ENCODE measurements around the gene EFCAB8.
"Not testable (repeated sequence)": the region's sequence is repeated elsewhere in the genome, so short reads cannot be mapped to it uniquely, and the experiment has no call there.

EFCAB8 gene

DNA sequence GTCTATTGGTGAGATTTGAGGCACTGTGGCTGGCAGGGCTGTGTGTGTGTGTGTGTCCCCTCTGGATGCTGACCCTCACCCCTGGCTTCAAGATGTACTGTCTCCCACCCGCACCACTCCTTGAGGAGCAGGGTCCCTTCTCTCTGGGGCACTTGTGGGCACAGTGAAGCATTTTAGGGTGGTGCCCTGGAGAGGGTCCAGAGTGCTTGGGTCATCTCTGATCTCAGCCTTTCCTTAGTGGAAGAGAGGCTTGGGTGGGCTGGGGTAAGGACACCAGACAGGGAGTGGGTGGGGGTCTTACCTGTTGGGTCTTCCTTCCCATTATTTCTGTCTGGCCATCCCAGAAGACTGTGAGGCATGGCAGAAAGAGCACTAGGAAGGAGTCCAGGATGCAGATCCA lies 66.1 kb downstream of the EFCAB8 start:
- Mint-ChIP-seq H3K4me3 (no peak overlapping the region), H3K27ac (no peak overlapping the region), H3K9me3 (ENCODE audit: low read depth) (no peaks in the 10 kb centered on the region), H3K36me3 (peaks cover 3% of the 10 kb centered on the region), H3K4me1 (ENCODE audit: low read depth) (no peaks in the 10 kb centered on the region), H3K27me3 (no peaks in the 10 kb centered on the region)

DNA sequence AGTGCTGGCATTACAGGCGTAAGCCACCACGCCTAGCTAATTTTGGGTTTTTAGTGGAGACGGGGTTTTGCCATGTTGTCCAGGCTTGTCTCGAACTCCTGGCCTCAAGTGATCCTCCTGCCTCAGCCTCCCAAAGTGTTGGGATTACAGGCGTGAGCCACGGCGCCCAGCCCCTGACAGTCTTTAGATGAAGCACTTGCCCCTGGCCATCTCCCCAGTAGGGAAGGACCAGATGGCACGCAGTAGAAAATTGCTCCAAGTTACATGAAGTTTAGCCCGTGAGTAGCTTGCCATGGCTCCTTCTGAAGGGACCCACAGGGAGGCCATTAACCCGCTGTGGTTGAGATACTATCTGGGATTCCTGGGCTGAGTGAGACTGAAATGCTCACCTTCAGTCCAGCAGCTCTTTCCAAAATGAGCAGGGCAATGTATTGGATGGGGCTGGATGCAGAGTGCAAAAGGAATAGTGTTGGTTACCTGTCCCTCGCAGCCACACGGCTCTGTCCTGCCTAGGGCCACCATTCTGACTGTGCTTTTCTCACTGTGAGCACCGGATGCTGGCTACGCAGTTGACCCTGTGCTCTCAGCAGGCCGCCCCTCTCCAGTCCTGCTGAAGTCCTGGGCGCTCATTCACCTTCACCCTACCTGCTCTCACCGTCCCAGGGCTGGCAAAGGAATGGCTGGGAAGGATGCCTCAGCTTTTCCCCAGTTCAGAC lies 66.9 kb downstream of the EFCAB8 start:
- Mint-ChIP-seq H3K36me3 (no peaks in the 10 kb centered on the region), H3K27me3 (no peaks in the 10 kb centered on the region), H3K4me3 (no peak overlapping the region), H3K9me3 (ENCODE audit: low read depth) (no peaks in the 10 kb centered on the region), H3K4me1 (ENCODE audit: low read depth) (no peaks in the 10 kb centered on the region), H3K27ac (no peak overlapping the region)

DNA sequence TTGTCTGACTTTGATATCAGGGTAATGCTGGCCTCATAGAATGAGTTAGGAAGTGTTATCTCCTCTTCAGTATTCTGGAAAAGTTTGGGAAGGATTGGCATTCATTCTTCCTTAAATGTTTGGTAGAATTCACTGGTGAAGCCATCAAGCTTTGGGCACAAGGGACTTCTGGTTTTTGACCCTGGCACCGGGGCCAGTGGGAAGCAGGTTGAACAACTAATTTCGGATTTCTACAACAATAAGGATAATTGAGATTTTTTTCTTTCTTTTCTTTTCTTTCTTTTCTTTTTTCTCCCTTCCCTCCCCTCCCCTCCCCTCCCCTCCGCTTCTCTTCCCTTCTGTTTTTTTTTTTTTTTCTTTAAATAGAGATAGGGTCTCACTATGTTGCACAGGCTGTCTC lies 70.4 kb downstream of the EFCAB8 start:
- H3K27me3 Mint-ChIP-seq: no peaks in the 10 kb centered on the region
- H3K4me1 Mint-ChIP-seq (ENCODE audit: low read depth): no peaks in the 10 kb centered on the region
- no peak overlapping the region for H3K4me3 Mint-ChIP-seq
- H3K36me3 Mint-ChIP-seq: peaks cover 2% of the 10 kb centered on the region
- H3K9me3 Mint-ChIP-seq (ENCODE audit: low read depth): no peaks in the 10 kb centered on the region
- no peak overlapping the region for H3K27ac Mint-ChIP-seq

DNA sequence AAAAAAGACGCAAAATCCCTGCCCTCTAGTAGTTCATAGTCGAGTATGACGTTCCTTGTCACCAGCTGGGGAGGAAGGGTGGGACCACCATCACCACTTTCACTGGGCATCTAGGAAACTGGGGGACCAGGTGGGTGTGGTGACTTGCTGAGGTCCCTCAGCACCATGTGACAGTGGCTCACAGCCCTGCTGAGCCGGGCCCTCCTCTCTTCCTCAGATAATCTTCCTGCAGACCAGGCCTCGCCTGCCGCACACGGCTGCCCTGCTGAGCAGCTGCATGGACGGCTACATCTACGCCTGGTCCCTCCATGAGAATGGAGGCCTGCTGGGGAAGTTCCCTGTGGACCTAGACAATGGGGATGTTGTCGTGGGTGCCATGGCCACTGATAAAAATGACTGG lies 71.5 kb downstream of the EFCAB8 start:
- Mint-ChIP-seq H3K9me3 (ENCODE audit: low read depth) (no peaks in the 10 kb centered on the region), H3K4me1 (ENCODE audit: low read depth) (peaks cover 1% of the 10 kb centered on the region), H3K36me3 (peaks cover 2% of the 10 kb centered on the region), H3K27ac (no peak overlapping the region), H3K4me3 (no peak overlapping the region), H3K27me3 (no peaks in the 10 kb centered on the region)

DNA sequence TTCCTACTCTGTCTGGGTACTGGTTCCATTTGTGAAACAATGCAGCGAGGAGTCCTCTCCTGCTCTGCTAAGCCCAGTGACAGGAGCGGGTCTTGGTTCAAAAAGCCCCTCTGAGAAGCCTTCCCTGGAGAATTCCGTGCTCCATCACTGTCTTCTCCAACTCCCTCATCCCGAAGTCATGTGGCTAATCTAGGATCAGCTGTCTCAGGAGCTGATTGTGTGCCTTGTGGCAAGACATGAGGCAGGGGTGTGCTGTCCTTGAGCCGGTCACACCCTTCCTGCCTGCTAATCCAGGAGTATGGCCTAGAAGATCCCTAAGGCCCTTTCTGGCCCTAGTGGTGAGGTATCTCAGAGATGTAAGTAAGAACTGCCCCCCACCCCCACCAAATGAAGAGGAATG lies 72.0 kb downstream of the EFCAB8 start:
- Mint-ChIP-seq H3K9me3 (ENCODE audit: low read depth) (no peaks in the 10 kb centered on the region), H3K36me3 (peaks cover 2% of the 10 kb centered on the region), H3K27ac (no peak overlapping the region), H3K4me3 (no peak overlapping the region), H3K4me1 (ENCODE audit: low read depth) (peaks cover 1% of the 10 kb centered on the region), H3K27me3 (no peaks in the 10 kb centered on the region)

DNA sequence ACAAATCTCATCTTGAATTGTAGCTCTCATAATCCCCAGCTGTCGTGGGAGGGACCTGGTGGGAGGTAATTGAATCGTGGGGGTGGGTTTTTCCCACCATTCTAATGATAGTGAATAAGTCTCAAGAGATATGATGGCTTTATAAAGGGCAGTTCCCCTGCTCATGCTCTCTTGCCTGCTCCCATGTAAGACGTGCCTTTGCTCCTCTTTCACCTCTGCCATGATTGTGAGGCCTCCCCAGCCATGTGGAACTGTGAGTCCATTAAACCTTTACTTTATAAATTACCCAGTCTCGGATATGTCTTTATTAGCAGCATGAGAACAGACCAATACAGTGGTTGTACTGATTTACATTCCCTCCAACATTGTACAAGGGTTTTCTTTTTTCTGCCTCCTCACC lies 75.9 kb downstream of the EFCAB8 start:
- Mint-ChIP-seq H3K4me3 (no peak overlapping the region), H3K27ac (no peak overlapping the region), H3K9me3 (ENCODE audit: low read depth) (no peaks in the 10 kb centered on the region), H3K27me3 (no peaks in the 10 kb centered on the region), H3K36me3 (peaks cover 2% of the 10 kb centered on the region), H3K4me1 (ENCODE audit: low read depth) (peaks cover 1% of the 10 kb centered on the region)

DNA sequence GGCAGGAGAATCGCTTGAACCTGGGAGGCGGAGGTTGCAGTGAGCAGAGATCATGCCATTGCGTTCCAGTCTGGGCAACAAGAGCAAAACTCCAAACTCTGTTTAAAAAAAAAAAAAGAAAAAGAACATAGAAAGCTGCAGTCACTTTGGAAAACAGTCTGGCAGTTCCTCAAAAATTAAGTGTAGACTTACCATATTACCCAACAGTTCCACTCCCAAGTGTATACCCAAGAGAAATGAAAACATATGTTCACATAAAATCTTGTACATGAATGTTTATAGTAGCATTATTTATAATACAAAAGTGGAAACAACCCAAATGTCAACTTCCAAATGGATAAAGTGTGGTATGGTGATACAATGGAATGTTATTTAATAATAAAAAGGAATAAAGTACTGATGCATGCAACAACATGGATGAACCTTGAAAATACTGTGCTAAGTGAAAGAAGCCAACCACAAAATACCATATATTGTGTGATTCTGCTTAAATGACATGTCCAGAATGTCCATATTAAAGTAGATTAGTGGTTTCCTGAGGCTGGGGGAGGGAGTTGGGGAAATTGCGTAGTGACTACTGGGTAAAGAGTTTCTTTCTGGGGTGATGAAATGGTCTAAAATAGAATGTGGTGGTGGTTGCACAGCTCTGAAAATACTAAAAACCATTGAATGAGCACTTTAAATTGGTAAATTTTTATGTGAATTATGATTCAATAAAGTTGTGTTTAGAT lies 82.6 kb downstream of the EFCAB8 start:
- peaks cover 14% of the 10 kb centered on the region for H3K4me1 Mint-ChIP-seq (ENCODE audit: low read depth)
- no peaks in the 10 kb centered on the region for H3K36me3 Mint-ChIP-seq
- H3K27ac Mint-ChIP-seq: no peak overlapping the region
- H3K4me3 Mint-ChIP-seq: no peak overlapping the region
- no peaks in the 10 kb centered on the region for H3K9me3 Mint-ChIP-seq (ENCODE audit: low read depth)
- no peaks in the 10 kb centered on the region for H3K27me3 Mint-ChIP-seq

DNA sequence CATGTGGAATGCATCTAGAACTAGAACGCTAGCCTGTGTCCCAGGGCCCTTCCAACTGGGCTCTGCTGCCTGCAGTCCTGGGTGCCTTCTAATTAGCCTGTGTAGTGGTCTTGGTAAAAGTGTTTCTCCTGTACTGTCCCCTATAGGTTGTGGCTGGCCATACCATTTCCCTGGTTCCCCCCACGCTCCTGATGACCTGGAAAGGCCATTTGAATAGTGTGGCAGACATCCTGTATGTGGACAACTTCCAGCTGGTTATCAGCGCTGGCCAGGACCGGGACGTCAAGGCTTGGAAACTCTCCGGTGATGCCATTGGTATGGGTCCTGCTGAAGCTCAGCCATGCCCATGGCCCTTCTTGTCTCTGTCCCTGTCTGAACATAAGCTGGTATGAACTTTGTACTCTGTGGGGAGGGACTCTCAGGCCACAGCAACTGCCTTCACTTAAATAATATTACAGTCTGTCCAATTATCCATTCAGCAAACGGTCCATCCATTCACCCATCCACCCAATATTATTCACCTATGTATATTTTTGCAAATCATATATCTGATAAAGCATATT lies 84.8 kb downstream of the EFCAB8 start:
- Mint-ChIP-seq H3K4me3 (no peak overlapping the region), H3K4me1 (ENCODE audit: low read depth) (peaks cover 22% of the 10 kb centered on the region), H3K36me3 (no peaks in the 10 kb centered on the region), H3K9me3 (ENCODE audit: low read depth) (no peaks in the 10 kb centered on the region), H3K27ac (no peak overlapping the region), H3K27me3 (no peaks in the 10 kb centered on the region)

DNA sequence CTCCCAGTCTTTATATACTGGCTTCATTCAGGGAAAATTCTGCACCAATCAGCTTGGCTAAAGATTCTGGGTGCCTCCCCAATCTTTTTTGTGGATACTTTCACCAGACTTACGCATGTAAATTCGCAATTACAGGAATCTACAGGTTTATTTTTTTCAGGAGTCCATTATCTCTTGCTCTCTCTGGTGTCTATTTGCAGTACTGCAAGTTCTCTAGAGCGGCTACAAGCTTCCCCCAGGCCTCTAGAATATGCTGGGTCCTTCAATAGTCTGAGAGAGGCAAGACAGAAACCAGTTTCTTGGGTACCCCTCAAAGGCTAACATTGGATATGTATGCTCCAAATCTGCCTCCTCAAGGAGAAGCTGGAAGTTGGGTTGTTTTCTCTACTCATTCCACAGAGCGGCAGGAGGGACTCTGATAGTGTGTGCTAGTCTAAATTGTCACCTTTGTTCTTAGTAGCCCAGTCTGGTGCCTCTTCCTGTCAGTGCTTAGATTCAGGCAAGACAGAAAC lies 87.0 kb downstream of the EFCAB8 start:
- Mint-ChIP-seq H3K27ac (peak overlapping the region; percentile 85), H3K4me3 (peak overlapping the region; percentile 42), H3K36me3 (no peaks in the 10 kb centered on the region), H3K9me3 (ENCODE audit: low read depth) (no peaks in the 10 kb centered on the region), H3K4me1 (ENCODE audit: low read depth) (peaks cover 42% of the 10 kb centered on the region), H3K27me3 (no peaks in the 10 kb centered on the region)

DNA sequence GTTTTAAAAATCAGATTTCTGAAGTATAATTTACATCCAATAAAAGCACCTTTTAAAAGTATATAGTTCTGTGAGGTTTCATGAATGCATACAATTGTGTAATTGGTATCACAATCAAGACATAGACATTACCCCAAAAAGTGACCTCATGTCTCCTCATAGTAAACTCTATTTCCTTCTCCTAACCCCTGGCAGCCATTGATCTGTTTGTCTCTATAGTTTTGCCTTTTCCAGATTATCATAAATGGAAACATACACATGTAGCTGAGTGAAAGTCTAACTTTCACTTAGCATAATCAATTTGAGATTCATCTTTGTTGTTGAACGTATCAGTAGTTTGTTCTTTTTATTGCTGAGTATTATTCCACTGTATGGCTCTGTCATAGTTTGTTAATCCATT lies 87.9 kb downstream of the EFCAB8 start:
- H3K36me3 Mint-ChIP-seq: no peaks in the 10 kb centered on the region
- H3K27ac Mint-ChIP-seq: peak overlapping the region; percentile 85
- H3K27me3 Mint-ChIP-seq: no peaks in the 10 kb centered on the region
- H3K9me3 Mint-ChIP-seq (ENCODE audit: low read depth): no peaks in the 10 kb centered on the region
- H3K4me3 Mint-ChIP-seq: no peak overlapping the region
- peaks cover 51% of the 10 kb centered on the region for H3K4me1 Mint-ChIP-seq (ENCODE audit: low read depth)

DNA sequence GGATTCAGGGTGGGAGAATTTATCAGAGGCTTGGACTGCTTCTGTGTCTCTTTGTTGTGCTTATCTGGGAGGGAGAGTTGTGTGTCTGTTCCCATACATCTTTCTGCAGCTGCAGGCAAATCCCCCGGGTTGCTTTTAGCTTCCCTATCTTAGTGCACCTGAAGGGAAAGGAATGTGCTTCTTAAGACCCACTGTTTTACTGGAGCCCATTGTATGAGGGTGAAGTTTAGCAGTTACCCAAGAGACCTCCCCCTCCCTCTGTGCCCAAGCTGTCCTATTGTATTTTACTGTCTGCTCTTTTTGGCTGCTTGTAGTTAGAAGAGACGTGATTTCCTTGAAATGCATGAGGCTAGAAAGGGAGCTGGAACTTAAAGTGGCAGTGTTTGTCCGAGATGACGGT lies 91.8 kb downstream of the EFCAB8 start:
- H3K36me3 Mint-ChIP-seq; H3K9me3 Mint-ChIP-seq (ENCODE audit: low read depth); H3K4me3 Mint-ChIP-seq; H3K27me3 Mint-ChIP-seq: not testable (repeated sequence)
- H3K27ac Mint-ChIP-seq: peak overlapping the region; percentile 51
- H3K4me1 Mint-ChIP-seq (ENCODE audit: low read depth): peaks cover 57% of the 10 kb centered on the region

DNA sequence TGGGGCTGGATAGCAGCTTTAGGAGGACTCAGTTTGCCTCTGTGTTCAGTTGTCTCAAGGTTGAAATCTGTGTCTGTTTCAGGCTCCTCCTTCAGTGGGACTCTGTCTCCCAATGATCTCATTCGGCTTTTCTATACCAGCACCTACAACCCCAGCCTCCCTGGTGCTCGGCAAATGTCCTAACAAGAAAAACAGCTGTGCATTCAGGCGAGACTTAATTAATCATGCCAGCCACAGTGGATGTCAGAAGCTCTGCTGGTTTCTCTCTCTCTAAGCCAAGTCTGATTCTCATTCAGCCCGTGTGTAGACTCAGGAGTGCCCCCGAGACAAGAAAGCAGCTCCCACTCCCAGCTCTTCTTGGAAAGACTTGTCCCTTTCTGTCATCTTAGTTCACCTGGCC lies 98.7 kb downstream of the EFCAB8 start:
- H3K4me1 Mint-ChIP-seq (ENCODE audit: low read depth): peaks cover 12% of the 10 kb centered on the region
- peaks cover 11% of the 10 kb centered on the region for H3K36me3 Mint-ChIP-seq
- no peaks in the 10 kb centered on the region for H3K27me3 Mint-ChIP-seq
- peaks cover 20% of the 10 kb centered on the region for H3K9me3 Mint-ChIP-seq (ENCODE audit: low read depth)
- no peak overlapping the region for H3K4me3 Mint-ChIP-seq
- H3K27ac Mint-ChIP-seq: peak overlapping the region; percentile 22

DNA sequence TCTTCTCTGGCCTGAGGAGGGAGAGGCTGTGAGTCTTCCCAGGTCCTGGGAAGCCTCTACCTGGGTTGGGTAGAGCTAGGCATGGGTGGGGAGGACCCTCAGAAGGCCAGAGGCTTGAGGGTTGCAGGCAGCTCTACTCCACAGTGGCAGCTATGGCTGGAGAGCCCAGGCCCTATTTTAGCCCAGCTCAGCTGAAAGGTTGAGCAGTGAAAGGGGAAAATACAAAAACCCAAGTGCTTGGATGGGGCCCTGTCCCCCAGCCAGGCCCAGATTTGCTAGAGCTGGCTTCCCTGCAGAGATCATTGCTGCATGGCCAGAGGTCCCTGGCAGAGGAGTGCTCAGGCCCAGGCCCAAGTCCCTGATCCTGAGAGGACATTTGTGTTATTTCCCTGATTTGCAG lies 99.9 kb downstream of the EFCAB8 start:
- H3K9me3 Mint-ChIP-seq (ENCODE audit: low read depth): peaks cover 16% of the 10 kb centered on the region
- H3K4me1 Mint-ChIP-seq (ENCODE audit: low read depth): peaks cover 18% of the 10 kb centered on the region
- H3K4me3 Mint-ChIP-seq: no peak overlapping the region
- no peak overlapping the region for H3K27ac Mint-ChIP-seq
- peaks cover 8% of the 10 kb centered on the region for H3K36me3 Mint-ChIP-seq
- H3K27me3 Mint-ChIP-seq: no peaks in the 10 kb centered on the region

DNA sequence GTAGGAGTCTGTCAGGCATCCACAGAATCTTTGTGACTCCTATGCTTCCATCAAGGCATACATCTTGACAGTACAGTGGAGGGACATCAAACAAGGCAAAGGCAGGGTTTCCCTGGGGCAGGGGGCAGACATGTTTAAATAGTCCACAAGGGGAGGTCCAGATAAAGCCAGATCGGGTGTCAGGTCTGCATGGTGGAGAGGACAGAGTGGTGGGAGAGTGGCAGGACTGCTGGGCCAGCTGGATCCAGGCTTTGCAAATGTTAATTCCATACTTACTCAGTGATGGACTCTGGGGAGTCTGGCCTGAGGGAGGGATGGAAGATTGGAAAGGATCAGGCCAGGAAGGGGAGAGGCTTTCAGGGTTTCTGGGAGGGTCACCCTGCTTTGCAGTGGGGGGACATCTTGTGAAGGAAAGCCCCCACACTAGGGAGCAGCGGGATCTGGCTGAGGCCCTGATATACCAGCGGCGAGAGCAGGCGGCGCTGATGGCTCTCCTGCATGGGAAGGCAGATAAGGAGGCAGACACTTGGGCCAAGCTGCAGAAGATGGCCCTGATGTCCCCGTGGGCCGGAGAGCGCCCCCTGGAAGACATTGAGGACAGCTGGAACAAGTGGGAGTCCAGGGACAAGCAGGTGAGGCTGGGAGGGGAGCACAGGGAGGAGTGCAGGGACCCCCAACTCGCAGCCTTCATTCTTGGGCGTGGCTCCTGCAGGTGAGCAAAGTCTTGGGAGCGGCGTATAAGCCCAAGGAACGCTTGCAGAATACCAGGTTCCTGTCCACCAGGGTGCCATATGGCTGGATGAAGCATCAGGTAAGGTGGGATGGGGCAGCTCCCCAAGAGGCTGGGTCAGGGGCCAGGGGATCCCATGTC lies 100.9 kb downstream of the EFCAB8 start:
- Mint-ChIP-seq H3K9me3 (ENCODE audit: low read depth) (peaks cover 12% of the 10 kb centered on the region), H3K27me3 (no peaks in the 10 kb centered on the region), H3K36me3 (peaks cover 8% of the 10 kb centered on the region), H3K27ac (no peak overlapping the region), H3K4me1 (ENCODE audit: low read depth) (peaks cover 23% of the 10 kb centered on the region), H3K4me3 (no peak overlapping the region)

DNA sequence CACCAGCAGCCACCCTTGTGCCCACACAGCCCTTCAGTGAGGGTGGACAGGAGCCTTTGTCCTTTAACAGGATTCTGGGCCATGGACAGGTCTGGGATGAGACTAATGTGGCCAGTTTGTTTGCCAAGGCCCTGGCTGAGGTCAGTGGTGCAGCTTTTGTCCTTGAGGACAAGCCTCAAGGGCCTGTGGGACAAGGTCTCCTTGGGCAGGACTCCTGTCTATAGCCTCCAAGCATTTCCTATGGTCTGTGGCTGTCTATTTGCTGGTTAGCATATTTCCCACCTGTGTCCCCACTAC lies 101.4 kb downstream of the EFCAB8 start:
- H3K36me3 Mint-ChIP-seq: peaks cover 10% of the 10 kb centered on the region
- no peak overlapping the region for H3K4me3 Mint-ChIP-seq
- peaks cover 28% of the 10 kb centered on the region for H3K4me1 Mint-ChIP-seq (ENCODE audit: low read depth)
- no peaks in the 10 kb centered on the region for H3K27me3 Mint-ChIP-seq
- H3K9me3 Mint-ChIP-seq (ENCODE audit: low read depth): peaks cover 12% of the 10 kb centered on the region
- H3K27ac Mint-ChIP-seq: no peak overlapping the region
